ENCODE measurements around the gene LAMA5.

Gene LAMA5

GRCh38 chr20:62357681-62358080 is 9.4 kb downstream of the LAMA5 start:
- DNase-seq (ENCODE audit: low read depth), result no peak

GRCh38 chr20:62357187-62357667 is 9.9 kb downstream of the LAMA5 start:
- DNase-seq (ENCODE audit: low read depth), result no peak

- DNase-seq (ENCODE audit: low read depth), result no peak
Observed at GRCh38 chr20:62356589-62357186, 10.4 kb downstream of the LAMA5 start.

- no peak for DNase-seq (ENCODE audit: low read depth)
Observed at GRCh38 chr20:62355878-62356588, 11.1 kb downstream of the LAMA5 start.

- DNase-seq (ENCODE audit: low read depth), result no peak
Observed at GRCh38 chr20:62355516-62355877, 11.6 kb downstream of the LAMA5 start.

GRCh38 chr20:62354811-62355341 is 12.2 kb downstream of the LAMA5 start:
- no peak for DNase-seq (ENCODE audit: low read depth)

- no peak for DNase-seq (ENCODE audit: low read depth)
Observed at GRCh38 chr20:62354031-62354808, 12.9 kb downstream of the LAMA5 start.

- DNase-seq (ENCODE audit: low read depth), result no peak
Observed at GRCh38 chr20:62353289-62354030, 13.7 kb downstream of the LAMA5 start.

GRCh38 chr20:62352402-62353288 is 14.5 kb downstream of the LAMA5 start:
- DNase-seq (ENCODE audit: low read depth), result no peak

GRCh38 chr20:62351469-62352401 is 15.4 kb downstream of the LAMA5 start:
- no peak for DNase-seq (ENCODE audit: low read depth)

GRCh38 chr20:62350629-62351422 is 16.3 kb downstream of the LAMA5 start:
- DNase-seq (ENCODE audit: low read depth), result no peak

- DNase-seq (ENCODE audit: low read depth), result no peak
Observed at GRCh38 chr20:62350098-62350628, 16.9 kb downstream of the LAMA5 start.

- DNase-seq (ENCODE audit: low read depth), result no peak
Observed at GRCh38 chr20:62349556-62350097, 17.5 kb downstream of the LAMA5 start.

GRCh38 chr20:62348604-62349003 is 18.5 kb downstream of the LAMA5 start:
- DNase-seq (ENCODE audit: low read depth), result no peak

- DNase-seq (ENCODE audit: low read depth), result no peak
Observed at GRCh38 chr20:62347445-62347844, 19.7 kb downstream of the LAMA5 start.

- no peak for DNase-seq (ENCODE audit: low read depth)
Observed at GRCh38 chr20:62347151-62347404, 20.0 kb downstream of the LAMA5 start.

GRCh38 chr20:62346398-62347150 is 20.5 kb downstream of the LAMA5 start:
- DNase-seq (ENCODE audit: low read depth), result no peak
